ENCODE results near the gene FOXO1.
"Not testable (repeated sequence)": the region's sequence is repeated elsewhere in the genome, so short reads cannot be mapped to it uniquely, and the experiment has no call there.

Gene FOXO1

GRCh38 chr13:40666045-40666932 lies at the start of gene FOXO1:
Gene FOXO1 (minus strand): TSS chr13:40666641. CDS start chr13:40666212, 429 bp downstream.
- DNase-seq = peak; percentile 89

- not testable (repeated sequence) for DNase-seq
Observed at GRCh38 chr13:40714433-40714832, 48.0 kb upstream of the FOXO1 start.

- DNase-seq = no peak
Observed at GRCh38 chr13:40706439-40706838, 40.0 kb upstream of the FOXO1 start.

GRCh38 chr13:40697711-40698110 lies 31.3 kb upstream of the FOXO1 start:
- no peak for DNase-seq

GRCh38 chr13:40694426-40694825 lies 28.0 kb upstream of the FOXO1 start:
- no peak for DNase-seq

GRCh38 chr13:40692946-40693345 lies 26.5 kb upstream of the FOXO1 start:
- no peak for DNase-seq

GRCh38 chr13:40688781-40689180 lies 22.3 kb upstream of the FOXO1 start:
- no peak for DNase-seq

- no peak for DNase-seq
Observed at GRCh38 chr13:40682449-40683240, 16.2 kb upstream of the FOXO1 start.

GRCh38 chr13:40681341-40682146 lies 15.1 kb upstream of the FOXO1 start:
- no peak for DNase-seq

- no peak for DNase-seq
Observed at GRCh38 chr13:40680659-40681323, 14.3 kb upstream of the FOXO1 start.

- DNase-seq = no peak
Observed at GRCh38 chr13:40679480-40679985, 13.1 kb upstream of the FOXO1 start.

GRCh38 chr13:40677064-40677463 lies 10.6 kb upstream of the FOXO1 start:
- no peak for DNase-seq

GRCh38 chr13:40676007-40676406 lies 9.6 kb upstream of the FOXO1 start:
- no peak for DNase-seq

- no peak for DNase-seq
Observed at GRCh38 chr13:40673414-40673813, 7.0 kb upstream of the FOXO1 start.

- no peak for DNase-seq
Observed at GRCh38 chr13:40672765-40673397, 6.4 kb upstream of the FOXO1 start.

- DNase-seq = no peak
Observed at GRCh38 chr13:40671956-40672764, 5.7 kb upstream of the FOXO1 start.

GRCh38 chr13:40670307-40670706 lies 3.9 kb upstream of the FOXO1 start:
- DNase-seq = no peak

GRCh38 chr13:40668335-40668734 lies 1.9 kb upstream of the FOXO1 start:
- peak; percentile 64 for DNase-seq

- DNase-seq = no peak
Observed at GRCh38 chr13:40667622-40667978, 1.2 kb upstream of the FOXO1 start.

GRCh38 chr13:40666933-40667621 lies 636 bp upstream of the FOXO1 start:
- DNase-seq = peak; percentile 52

Data from stimulated activated CD8-positive, alpha-beta memory T cell treated with anti-CD3 and anti-CD28 coated beads, Interleukin-4, amount 100 ng/mL, for 48 hours (primary cell).